ENCODE data around the gene CYP27A1.

GRCh38 chr2:218827701-218828476 is 45.9 kb downstream of the CYP27A1 start:
- TF ChIP-seq CTCF (IDR thresholded peaks at IDR 0.05; ENCODE audit: insufficient read depth, low read length, poor library complexity, severe bottlenecking): no peak
- no peak for TF ChIP-seq EZH2phosphoT487 (conservative IDR thresholded peaks at IDR 0.05; ENCODE audit: low read length)
